ENCODE measurements around the gene DEPDC1B.
"Not testable (repeated sequence)": the region's sequence is repeated elsewhere in the genome, so short reads cannot be mapped to it uniquely, and the experiment has no call there.

DEPDC1B gene

DNA sequence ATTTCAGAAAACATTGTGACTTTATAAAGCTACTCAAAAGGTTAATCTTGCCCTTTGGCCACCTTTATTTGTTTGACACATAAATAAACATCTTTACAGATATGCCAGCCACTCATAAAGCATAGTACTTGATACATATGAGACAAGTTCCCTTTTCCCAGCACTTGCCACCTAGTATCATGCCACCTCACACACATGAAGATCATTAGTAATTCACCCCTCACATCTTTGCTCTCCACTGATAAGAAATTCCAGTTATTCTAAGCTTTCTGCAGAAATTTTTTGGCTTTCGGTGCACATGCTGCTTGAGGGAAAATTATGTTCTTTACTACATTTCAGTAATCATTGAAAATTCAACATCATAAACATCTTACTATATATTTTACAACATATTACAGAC is 59.1 kb downstream of the DEPDC1B start:
- DNase-seq: no peak

DNA sequence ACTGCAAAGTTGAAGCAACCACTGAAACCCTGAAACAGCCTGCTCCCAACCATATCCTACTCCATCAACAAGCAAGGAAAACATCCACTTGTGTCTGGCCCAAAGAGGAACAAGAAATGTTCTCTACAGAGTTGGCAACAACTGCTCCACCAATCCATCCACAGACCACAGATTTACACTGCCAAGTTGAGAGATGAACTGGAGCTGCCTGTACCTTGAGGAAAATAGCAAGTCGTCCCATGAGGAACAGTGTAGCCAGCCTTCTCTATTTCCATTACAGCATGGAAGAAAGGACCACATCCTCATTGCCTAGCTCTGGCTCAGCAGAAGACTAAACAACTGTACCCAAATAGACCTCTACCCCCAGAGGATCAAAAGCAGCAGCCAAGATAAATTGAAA is 60.4 kb downstream of the DEPDC1B start:
- no peak for DNase-seq

DNA sequence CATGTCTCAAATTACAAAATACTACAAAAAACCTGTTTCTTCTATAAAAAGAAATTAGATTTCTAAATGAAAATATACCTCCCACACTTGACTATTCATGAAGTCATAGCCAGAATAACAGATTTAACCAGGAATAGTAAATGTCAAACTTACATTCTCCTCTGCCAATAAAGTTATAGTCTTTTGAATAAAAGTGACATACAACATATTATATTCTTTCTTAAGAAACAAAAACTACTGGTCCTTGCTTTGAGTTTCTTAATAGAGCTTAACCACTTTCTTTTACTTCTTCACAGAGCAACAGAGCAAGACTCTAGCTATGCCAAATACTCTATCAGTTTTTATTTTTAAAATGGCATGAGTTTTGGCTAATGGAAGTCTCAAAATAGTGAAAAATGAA is 61.7 kb downstream of the DEPDC1B start:
- DNase-seq: no peak

DNA sequence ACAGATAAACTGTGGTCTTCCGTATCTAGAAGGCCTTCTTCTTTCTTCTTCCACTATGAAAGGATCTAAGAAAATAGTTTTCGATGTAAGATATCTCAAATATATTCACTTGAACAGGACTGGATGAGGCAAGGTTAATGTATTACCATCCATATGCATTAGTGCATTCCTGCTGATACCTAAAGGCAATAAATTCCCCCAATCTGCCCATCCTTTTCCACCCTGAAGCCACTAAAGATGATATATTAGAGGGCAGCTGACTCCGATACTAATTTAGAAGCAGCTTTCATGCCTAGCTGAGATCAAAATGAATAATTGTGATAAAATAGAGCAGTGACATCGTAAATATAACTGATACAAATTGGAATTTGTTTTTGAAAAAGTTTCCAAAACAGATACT is 63.3 kb downstream of the DEPDC1B start:
- DNase-seq: no peak

- no peak for DNase-seq
Observed at GRCh38 chr5:60636001-60636400, 64.0 kb downstream of the DEPDC1B start.

DNA sequence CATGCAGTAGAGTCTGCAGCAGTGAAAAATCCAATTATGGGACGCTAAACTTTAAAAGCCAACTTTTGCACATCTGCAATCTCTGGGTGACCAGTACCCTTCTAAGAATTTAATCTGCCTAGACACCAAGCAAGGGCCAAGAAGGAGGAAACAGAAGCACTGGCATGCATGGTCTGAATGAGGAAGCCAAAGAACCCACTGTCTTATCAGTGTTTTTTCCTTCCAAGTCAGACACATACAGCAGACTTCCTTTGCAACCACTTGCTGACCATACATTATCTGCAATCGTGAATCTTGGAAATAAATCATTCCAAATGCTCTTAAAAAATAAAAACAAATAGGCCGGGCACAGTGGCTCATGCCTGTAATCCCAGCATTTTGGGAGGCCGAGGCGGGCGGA is 65.9 kb downstream of the DEPDC1B start:
- no peak for DNase-seq

- no peak for DNase-seq
Observed at GRCh38 chr5:60633341-60633740, 66.6 kb downstream of the DEPDC1B start.

GRCh38 chr5:60632153-60632552 is 67.8 kb downstream of the DEPDC1B start:
- DNase-seq: no peak

GRCh38 chr5:60630836-60631235 is 69.1 kb downstream of the DEPDC1B start:
- no peak for DNase-seq

- DNase-seq: no peak
Observed at GRCh38 chr5:60630179-60630578, 69.8 kb downstream of the DEPDC1B start.

- DNase-seq: not testable (repeated sequence)
Observed at GRCh38 chr5:60624875-60625274, 75.1 kb downstream of the DEPDC1B start.

DNA sequence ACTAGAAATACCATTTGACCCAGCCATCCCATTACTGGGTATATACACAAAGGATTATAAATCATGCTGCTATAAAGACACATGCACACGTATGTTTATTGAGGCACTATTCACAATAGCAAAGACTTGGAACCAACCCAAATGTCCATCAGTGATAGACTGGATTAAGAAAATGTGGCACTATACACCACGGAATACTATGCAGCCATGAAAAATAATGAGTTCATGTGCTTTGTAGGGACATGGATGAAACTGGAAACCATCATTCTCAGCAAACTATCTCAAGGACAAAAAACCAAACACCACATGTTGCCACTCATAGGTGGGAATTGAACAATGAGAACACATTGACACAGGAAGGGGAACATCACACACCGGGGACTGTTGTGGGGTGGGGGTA is 79.2 kb downstream of the DEPDC1B start:
- not testable (repeated sequence) for DNase-seq

- no peak for DNase-seq
Observed at GRCh38 chr5:60613826-60614225, 86.1 kb downstream of the DEPDC1B start.

GRCh38 chr5:60611099-60611740 is 88.7 kb downstream of the DEPDC1B start:
- DNase-seq: no peak

- no peak for DNase-seq
Observed at GRCh38 chr5:60604771-60605170, 95.2 kb downstream of the DEPDC1B start.

- no peak for DNase-seq
Observed at GRCh38 chr5:60598424-60598823, 101.5 kb downstream of the DEPDC1B start.

DNA sequence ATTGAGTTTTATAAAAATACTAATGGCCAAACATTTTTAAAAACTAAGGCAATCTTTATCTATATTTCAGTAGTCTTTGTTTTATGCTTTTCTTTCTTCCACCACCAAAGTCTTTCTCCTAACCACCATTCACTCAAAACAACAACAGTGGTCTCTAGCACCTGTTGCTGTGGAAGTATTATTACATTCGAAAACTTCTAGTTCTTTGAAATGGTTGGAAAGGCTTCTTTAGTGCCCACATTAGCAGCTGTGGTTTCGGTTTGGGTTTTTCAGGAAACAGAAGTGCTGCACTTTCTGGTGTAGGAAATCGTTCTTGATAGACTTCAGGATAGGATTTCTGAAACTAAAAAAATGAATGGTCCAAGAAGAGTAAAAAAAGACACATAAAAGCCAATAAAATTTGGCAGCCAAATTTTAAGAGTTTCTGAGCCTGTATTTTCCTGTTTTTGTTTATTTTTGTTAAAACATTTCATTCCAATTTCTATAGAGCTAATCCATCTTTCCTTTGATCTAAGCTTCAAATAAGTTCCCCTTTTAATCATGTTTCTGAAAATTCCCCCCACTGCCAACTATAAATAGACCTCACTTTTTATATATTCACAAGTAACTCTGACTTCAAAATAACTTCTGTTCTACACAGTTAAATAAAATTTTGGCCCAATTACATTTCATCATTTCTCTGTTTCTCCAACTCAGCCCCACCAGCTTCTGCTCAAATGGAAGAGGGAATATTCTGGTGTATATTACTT is 102.2 kb downstream of the DEPDC1B start:
- DNase-seq: no peak

DNA sequence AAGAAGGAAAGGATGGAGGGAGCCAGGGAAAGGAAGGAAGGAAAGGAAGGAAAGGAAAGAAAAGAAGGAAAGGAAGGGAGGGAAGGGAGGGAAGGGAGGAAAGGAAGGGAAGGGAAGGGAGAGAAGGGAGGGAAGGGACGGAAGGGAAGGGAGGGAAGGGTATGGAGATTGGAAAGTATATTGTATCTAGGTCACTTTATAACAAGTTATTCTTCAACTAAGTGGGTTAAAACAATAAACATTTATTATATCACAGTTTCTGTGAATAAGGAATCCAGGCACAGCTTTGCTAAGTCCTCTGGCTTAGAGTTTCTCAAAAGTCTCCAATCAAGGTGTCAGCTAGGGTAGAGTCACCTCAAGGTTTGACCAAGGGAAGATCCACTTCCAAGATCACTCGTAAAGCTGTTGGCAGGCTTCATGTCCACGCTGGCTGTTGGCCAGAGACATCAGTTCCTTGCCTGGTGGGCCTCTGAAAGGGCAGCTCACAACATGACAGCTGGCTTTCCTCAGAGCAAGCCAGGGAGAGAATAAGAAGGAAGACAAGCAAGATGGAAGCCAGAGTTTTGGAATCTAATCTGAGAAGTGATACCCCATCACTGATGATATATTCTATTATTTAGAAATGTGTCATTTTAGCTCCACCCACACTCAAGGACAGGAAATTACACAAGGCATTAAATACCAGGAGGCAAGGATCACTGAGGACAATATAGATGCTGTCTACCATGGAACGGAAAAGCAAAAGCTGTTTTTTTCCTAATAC is 105.1 kb downstream of the DEPDC1B start:
- no peak for DNase-seq

DNA sequence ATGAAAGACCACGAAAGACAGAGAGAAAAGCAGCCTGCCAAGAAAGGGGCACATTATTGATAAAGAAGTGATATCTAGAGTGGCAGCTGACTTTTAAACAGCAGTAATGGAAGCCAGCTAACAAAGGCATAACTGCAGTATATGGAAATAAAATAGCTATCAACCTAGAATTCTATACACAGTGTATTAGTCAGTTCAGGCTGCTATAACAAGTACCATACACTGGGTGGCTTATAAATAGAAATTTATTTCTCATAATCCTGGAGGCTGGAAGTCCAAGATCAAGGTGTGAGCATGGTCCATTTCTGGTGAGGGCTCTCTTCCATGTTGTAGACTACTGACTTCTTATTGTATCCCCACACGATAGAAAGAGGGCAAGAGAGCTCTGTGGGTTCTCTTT is 109.8 kb downstream of the DEPDC1B start:
- no peak for DNase-seq

GRCh38 chr5:60587312-60587711 is 112.7 kb downstream of the DEPDC1B start:
- DNase-seq: not testable (repeated sequence)

DNA sequence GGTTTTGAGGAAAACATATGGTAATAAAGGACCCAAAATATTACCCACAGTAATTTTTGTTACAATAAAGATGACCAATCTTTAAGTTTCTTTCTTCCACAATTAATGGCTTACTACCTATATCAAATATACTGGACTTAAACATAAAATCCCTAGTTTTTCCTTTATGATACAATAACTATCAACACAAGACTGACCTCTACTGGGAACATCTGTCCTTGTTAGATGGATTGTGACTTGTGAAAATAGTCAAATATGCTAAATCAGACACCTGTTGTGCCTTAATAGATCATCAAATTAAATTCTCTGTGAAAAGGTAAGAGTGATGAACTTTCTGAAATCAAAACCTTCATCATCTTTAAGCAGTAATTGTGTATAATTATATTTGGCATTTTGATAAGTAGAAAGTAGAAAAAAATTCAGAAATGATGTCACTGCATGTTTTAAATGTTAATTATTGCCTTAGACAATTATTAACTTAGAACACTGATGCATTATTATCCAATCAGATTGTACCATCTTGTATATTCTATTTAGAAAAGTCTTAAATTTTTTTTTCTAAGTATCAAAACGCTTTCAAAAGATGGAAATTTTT is 113.6 kb downstream of the DEPDC1B start:
- peak; percentile 54 for DNase-seq

DNA sequence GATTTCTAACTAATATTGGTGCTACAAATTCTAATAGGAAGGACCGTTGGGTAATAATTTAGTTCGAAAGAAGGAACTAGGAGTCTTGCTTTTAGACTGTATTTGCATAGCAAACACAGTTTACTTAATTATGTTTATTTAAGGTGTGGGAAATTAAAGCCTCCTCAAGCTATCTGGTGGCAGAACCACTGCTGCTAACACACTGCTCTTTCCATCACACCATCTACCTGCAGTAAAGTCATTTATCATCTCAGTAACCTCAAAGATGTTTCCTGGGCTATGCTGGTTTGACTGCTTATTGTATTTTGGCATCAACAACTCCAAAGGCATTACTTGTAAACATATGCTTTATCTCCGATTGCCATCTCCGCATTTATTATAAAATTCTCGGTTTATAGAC is 114.3 kb downstream of the DEPDC1B start:
- no peak for DNase-seq

- DNase-seq: no peak
Observed at GRCh38 chr5:60584304-60584703, 115.7 kb downstream of the DEPDC1B start.

GRCh38 chr5:60583616-60584015 is 116.3 kb downstream of the DEPDC1B start:
- no peak for DNase-seq

Data from midbrain (tissue), 1 donor.